ENCODE results near the gene CIPC. TPM values are rescaled to one million over a fixed set of nuclear protein-coding genes. Genes with fewer than 3 reads are reported as not detected.

The CIPC gene
- total and polyA plus RNA-seq, 9 of the 15 experiments (the other 6 are each of a cell fraction or from before 2014, with no cell fraction given), result 5.0 to 16.9 (median 10.7) TPM

DNA sequence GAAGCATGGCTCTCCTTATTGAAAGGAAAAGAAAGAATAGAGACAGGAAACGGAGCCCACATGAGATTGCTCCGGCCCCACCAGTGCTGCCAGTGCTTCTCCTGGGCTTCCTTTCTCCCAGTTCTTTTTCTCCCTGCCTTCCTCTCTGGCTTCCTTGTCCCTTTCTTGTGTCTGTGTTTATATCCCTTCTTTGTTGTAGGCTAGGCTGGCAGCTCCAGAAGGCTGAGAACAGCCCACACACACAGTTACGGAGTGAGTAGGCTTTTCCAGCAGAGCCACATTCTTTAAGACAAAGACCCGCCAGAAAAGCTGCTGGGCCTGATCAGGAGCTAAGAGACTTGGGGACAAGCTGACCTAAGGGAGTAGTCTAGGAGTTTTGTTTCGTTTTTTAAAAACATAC, 13.0 kb downstream of the CIPC start:
- in situ Hi-C loops (cut with MboI), result no loop called here
- ATAC-seq (no peak), DNase-seq (ENCODE audit: extremely low read depth in 1 of 4, low spot score in 3 of 4) (no peak), FAIRE-seq (no peak)
- intact Hi-C loops (cut with micrococcal nuclease), result no loop called here
- Histone ChIP-seq H3K4me1 (replicated peaks in 1 of 2; ENCODE audit: control insufficient read depth in 2 of 2, insufficient read depth in 2 of 2, low read length in 2 of 2) (no peaks in the 10 kb centered on the region), H3K9me3 (replicated peaks; ENCODE audit: control insufficient read depth, insufficient read depth, low read depth, low read length) (no peaks in the 10 kb centered on the region), H3K27ac (ENCODE audit: extremely low read depth, low read depth, low read length) (no peak overlapping the region), H3K4me3 (no peak overlapping the region), H2AFZ (ENCODE audit: low read depth, low read length) (no peak overlapping the region), H4K20me1 (replicated peaks; ENCODE audit: control insufficient read depth, insufficient read depth, low read length) (no peaks in the 10 kb centered on the region), H3K27me3 (ENCODE audit: control insufficient read depth in 2 of 2, insufficient read depth in 2 of 2, low read length in 2 of 2) (no peaks in the 10 kb centered on the region), H3K9me1 (ENCODE audit: control insufficient read depth, insufficient read depth, low read length) (no peaks in the 10 kb centered on the region), H3K36me3 (ENCODE audit: control insufficient read depth, insufficient read depth, low read length) (peaks cover 73% of the 10 kb centered on the region; the same call in 1 of the 3 replicates), H3K4me2 (ENCODE audit: insufficient read depth, low read length) (no peak overlapping the region), H3K9ac (ENCODE audit: insufficient read depth in 1 of 2, low read depth in 2 of 2, low read length in 2 of 2) (no peak overlapping the region), H3K79me2 (ENCODE audit: control insufficient read depth, insufficient read depth, low read length) (no peaks in the 10 kb centered on the region)
- CTCF ChIA-PET (ENCODE audit: low intra/inter-chr PET ratio), result no interaction called here
- TF ChIP-seq, protein P1, sequence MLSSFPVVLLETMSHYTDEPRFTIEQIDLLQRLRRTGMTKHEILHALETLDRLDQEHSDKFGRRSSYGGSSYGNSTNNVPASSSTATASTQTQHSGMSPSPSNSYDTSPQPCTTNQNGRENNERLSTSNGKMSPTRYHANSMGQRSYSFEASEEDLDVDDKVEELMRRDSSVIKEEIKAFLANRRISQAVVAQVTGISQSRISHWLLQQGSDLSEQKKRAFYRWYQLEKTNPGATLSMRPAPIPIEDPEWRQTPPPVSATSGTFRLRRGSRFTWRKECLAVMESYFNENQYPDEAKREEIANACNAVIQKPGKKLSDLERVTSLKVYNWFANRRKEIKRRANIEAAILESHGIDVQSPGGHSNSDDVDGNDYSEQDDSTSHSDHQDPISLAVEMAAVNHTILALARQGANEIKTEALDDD (IDR thresholded peaks at IDR 0.05), result no peak
- no peak for TF ChIP-seq ZC3H8 (IDR thresholded peaks at IDR 0.05)
- 86% methylated on average over 5 of the region's 5 CpGs for WGBS (ENCODE audit: insufficient coverage, low coverage, missing lambda C conversion rate)
- POLR2A ChIA-PET, result interaction anchor here (1.3 kb wide), 1 partner anchor 13 kb away, joined by 3 read pairs; no protein-coding TSS in a partner anchor
- no TSS peak for BruUV-seq (replicated peaks)

DNA sequence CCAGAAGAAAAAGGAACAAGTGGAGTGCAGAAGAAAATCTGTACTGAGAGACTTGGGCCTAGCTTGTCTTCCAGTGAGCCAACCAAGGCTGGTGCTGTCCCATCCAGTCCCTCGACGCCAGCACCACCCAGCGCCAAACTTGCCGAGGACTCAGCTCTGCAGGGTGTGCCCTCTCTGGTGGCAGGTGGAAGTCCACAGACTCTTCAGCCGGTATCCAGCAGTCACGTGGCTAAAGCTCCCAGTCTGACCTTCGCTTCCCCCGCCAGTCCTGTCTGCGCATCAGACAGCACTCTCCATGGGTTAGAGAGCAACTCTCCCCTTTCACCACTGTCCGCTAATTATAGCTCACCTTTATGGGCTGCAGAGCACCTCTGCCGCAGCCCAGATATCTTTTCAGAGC, 15.6 kb downstream of the CIPC start:
- H4K20me1 ChIP-seq (replicated peaks; ENCODE audit: control insufficient read depth, insufficient read depth, low read length), result no peaks in the 10 kb centered on the region
- in situ Hi-C loops (cut with MboI), result no loop called here
- ATAC-seq, result no peak

More for the DNA sequence above, 15.6 kb downstream of the CIPC start:
- ChIA-PET POLR2A (no interaction called here), CTCF (ENCODE audit: low intra/inter-chr PET ratio) (no interaction called here)
- Histone ChIP-seq H3K4me3 (no peak overlapping the region), H3K9me3 (replicated peaks; ENCODE audit: control insufficient read depth, insufficient read depth, low read depth, low read length) (no peaks in the 10 kb centered on the region), H3K9me1 (ENCODE audit: control insufficient read depth, insufficient read depth, low read length) (no peaks in the 10 kb centered on the region), H3K79me2 (ENCODE audit: control insufficient read depth, insufficient read depth, low read length) (no peaks in the 10 kb centered on the region), H3K9ac (ENCODE audit: insufficient read depth in 1 of 2, low read depth in 2 of 2, low read length in 2 of 2) (no peak overlapping the region), H3K27me3 (ENCODE audit: control insufficient read depth in 2 of 2, insufficient read depth in 2 of 2, low read length in 2 of 2) (no peaks in the 10 kb centered on the region), H3K27ac (ENCODE audit: extremely low read depth, low read depth, low read length) (no peak overlapping the region), H3K4me1 (replicated peaks in 1 of 2; ENCODE audit: control insufficient read depth in 2 of 2, insufficient read depth in 2 of 2, low read length in 2 of 2) (no peaks in the 10 kb centered on the region), H2AFZ (ENCODE audit: low read depth, low read length) (no peak overlapping the region), H3K4me2 (ENCODE audit: insufficient read depth, low read length) (no peak overlapping the region), H3K36me3 (ENCODE audit: control insufficient read depth, insufficient read depth, low read length) (peaks cover 64% of the 10 kb centered on the region; the same call in 1 of the 3 replicates)
- intact Hi-C loops (cut with micrococcal nuclease), result no loop called here
- TF ChIP-seq ZNF197 (CRISPR knock-in tag; IDR thresholded peaks at IDR 0.05; ENCODE audit: low read depth), result no peak
- no peak for TF ChIP-seq MAFF (IDR thresholded peaks at IDR 0.05; ENCODE audit: low read length)
- TF ChIP-seq SREBF2 (CRISPR knock-in tag; IDR thresholded peaks at IDR 0.05), result no peak
- TF ChIP-seq SMAD3 (CRISPR knock-in tag; conservative IDR thresholded peaks at IDR 0.05), result no peak
- TF ChIP-seq ZNF444 (CRISPR knock-in tag; IDR thresholded peaks at IDR 0.05), result no peak
- no peak for TF ChIP-seq ZNF165 (CRISPR knock-in tag; IDR thresholded peaks at IDR 0.05; ENCODE audit: borderline replicate concordance)
- no peak for TF ChIP-seq ZNF12 (CRISPR knock-in tag; IDR thresholded peaks at IDR 0.05)
- no peak for TF ChIP-seq CC2D1A (IDR thresholded peaks at IDR 0.05)
- TF ChIP-seq SP2 (IDR thresholded peaks at IDR 0.05; ENCODE audit: extremely low read depth, low read depth, low read length, poor library complexity, severe bottlenecking), result no peak
- no peak for TF ChIP-seq ARID3B (CRISPR knock-in tag; IDR thresholded peaks at IDR 0.05; ENCODE audit: borderline replicate concordance)
- no peak for TF ChIP-seq GATA2 (CRISPR knock-in tag; IDR thresholded peaks at IDR 0.05)
- FAIRE-seq, result no peak
- DNase-seq (ENCODE audit: extremely low read depth in 1 of 4, low spot score in 3 of 4), result no peak
- BruUV-seq (replicated peaks), result no TSS peak
- WGBS (ENCODE audit: insufficient coverage, low coverage, missing lambda C conversion rate), result 94% methylated on average over 10 of the region's 11 CpGs
